H7 (cell line): ENCODE results near the gene TIGD6. TPM values are rescaled to one million over a fixed set of nuclear protein-coding genes. Genes with fewer than 3 reads are reported as not detected.
"Not testable (repeated sequence)": the region's sequence is repeated elsewhere in the genome, so short reads cannot be mapped to it uniquely, and the experiment has no call there.

Experiments
- DNase-seq: peaks from one replicate; pipeline ENCODE4 v3.0.0; 2012
- H3K27me3 ChIP-seq: 2 replicates; pipeline ENCODE4 v1.6.0; 2011; ENCODE audit warnings: mild to moderate bottlenecking, low read length; ENCODE audit not compliant: control insufficient read depth, insufficient read depth
- H3K36me3 ChIP-seq: replicated peaks from 2 replicates; pipeline ENCODE4 v1.5.1; 2011; ENCODE audit warnings: low read length; ENCODE audit not compliant: control insufficient read depth, insufficient read depth
- H3K4me3 ChIP-seq: 2 replicates; pipeline ENCODE4 v1.5.1; 2011; ENCODE audit warnings: low read depth, mild to moderate bottlenecking, control low read depth, low read length, moderate library complexity; ENCODE audit not compliant: insufficient read depth
- total RNA-seq: library from RNA; depleted of rRNA; stranded (reverse); fragments of >200 nt; shearing (Covaris generic); gene quantifications from 2 replicates; pipeline ENCODE4 v1.2.3, GENCODE V29; 2014; rRNA removed

The TIGD6 gene
- total RNA-seq: 3.9 and 4.4 TPM in 2 replicates

GRCh38 chr5:150000256-150000989 lies at the start of gene TIGD6, which contains the start of gene HMGXB3:
Gene TIGD6, minus strand, starts transcription at chr5:150000654. Its CDS starts 4,306 bp downstream, at chr5:149996348.
Gene HMGXB3, plus strand, starts transcription at chr5:150000739. Its CDS starts 4,114 bp downstream, at chr5:150004853.
- Histone ChIP-seq H3K36me3 (peaks cover 4% of the 10 kb centered on the region), H3K4me3 (peak within 1 kb of the TSS; percentile 92), H3K27me3 (no peaks in the 10 kb centered on the region)
- DNase-seq: peak; percentile 95

GRCh38 chr5:150046031-150046430 lies 45.6 kb upstream of the TIGD6 start:
- H3K4me3 ChIP-seq: no peak overlapping the region
- DNase-seq: no peak
- no peaks in the 10 kb centered on the region for H3K27me3 ChIP-seq
- H3K36me3 ChIP-seq: peaks cover 42% of the 10 kb centered on the region

- Histone ChIP-seq H3K36me3 (peaks cover 44% of the 10 kb centered on the region), H3K27me3 (no peaks in the 10 kb centered on the region), H3K4me3 (no peak overlapping the region)
- no peak for DNase-seq
Observed at GRCh38 chr5:150045549-150045948, 45.1 kb upstream of the TIGD6 start.

GRCh38 chr5:150044712-150045111 lies 44.3 kb upstream of the TIGD6 start:
- peaks cover 39% of the 10 kb centered on the region for H3K36me3 ChIP-seq
- DNase-seq: no peak
- no peaks in the 10 kb centered on the region for H3K27me3 ChIP-seq
- H3K4me3 ChIP-seq: no peak overlapping the region

- Histone ChIP-seq H3K4me3 (no peak overlapping the region), H3K36me3 (peaks cover 36% of the 10 kb centered on the region), H3K27me3 (no peaks in the 10 kb centered on the region)
- no peak for DNase-seq
Observed at GRCh38 chr5:150044329-150044681, 43.9 kb upstream of the TIGD6 start.

- H3K36me3 ChIP-seq: peaks cover 34% of the 10 kb centered on the region
- no peak overlapping the region for H3K4me3 ChIP-seq
- no peak for DNase-seq
- H3K27me3 ChIP-seq: no peaks in the 10 kb centered on the region
Observed at GRCh38 chr5:150043657-150044328, 43.3 kb upstream of the TIGD6 start.

- Histone ChIP-seq H3K36me3 (peaks cover 28% of the 10 kb centered on the region), H3K27me3 (no peaks in the 10 kb centered on the region), H3K4me3 (no peak overlapping the region)
- DNase-seq: no peak
Observed at GRCh38 chr5:150042459-150042858, 42.0 kb upstream of the TIGD6 start.

- H3K4me3 ChIP-seq: no peak overlapping the region
- no peaks in the 10 kb centered on the region for H3K27me3 ChIP-seq
- no peak for DNase-seq
- H3K36me3 ChIP-seq: peaks cover 40% of the 10 kb centered on the region
Observed at GRCh38 chr5:150038547-150038946, 38.1 kb upstream of the TIGD6 start.

GRCh38 chr5:150036513-150036912 lies 36.1 kb upstream of the TIGD6 start:
- H3K36me3 ChIP-seq: peaks cover 43% of the 10 kb centered on the region
- no peaks in the 10 kb centered on the region for H3K27me3 ChIP-seq
- H3K4me3 ChIP-seq: no peak overlapping the region
- no peak for DNase-seq

- Histone ChIP-seq H3K27me3 (no peaks in the 10 kb centered on the region), H3K4me3 (no peak overlapping the region), H3K36me3 (peaks cover 40% of the 10 kb centered on the region)
- no peak for DNase-seq
Observed at GRCh38 chr5:150035139-150035895, 34.9 kb upstream of the TIGD6 start.

GRCh38 chr5:150034662-150035061 lies 34.2 kb upstream of the TIGD6 start:
- H3K36me3 ChIP-seq: peaks cover 43% of the 10 kb centered on the region
- H3K4me3 ChIP-seq: no peak overlapping the region
- H3K27me3 ChIP-seq: no peaks in the 10 kb centered on the region
- no peak for DNase-seq

- H3K36me3 ChIP-seq: peaks cover 43% of the 10 kb centered on the region
- no peaks in the 10 kb centered on the region for H3K27me3 ChIP-seq
- no peak overlapping the region for H3K4me3 ChIP-seq
- DNase-seq: no peak
Observed at GRCh38 chr5:150033334-150033733, 32.9 kb upstream of the TIGD6 start.

GRCh38 chr5:150028047-150028446 lies 27.6 kb upstream of the TIGD6 start:
- DNase-seq, H3K27me3 ChIP-seq: not testable (repeated sequence)
- peaks cover 38% of the 10 kb centered on the region for H3K36me3 ChIP-seq

GRCh38 chr5:150026682-150027172 lies 26.3 kb upstream of the TIGD6 start:
- DNase-seq: no peak
- H3K4me3 ChIP-seq: no peak overlapping the region
- H3K36me3 ChIP-seq: peaks cover 28% of the 10 kb centered on the region
- H3K27me3 ChIP-seq: no peaks in the 10 kb centered on the region

More at GRCh38 chr5:150028047-150028446, 27.6 kb upstream of the TIGD6 start:
- not testable (repeated sequence) for H3K4me3 ChIP-seq
